ENCODE measurements around the gene SCAMP2. TPM values are rescaled to one million over a fixed set of nuclear protein-coding genes. Genes with fewer than 3 reads are reported as not detected.
A peak's percentile ranks its signal among the peaks of the same experiment; 100 is the strongest.

The SCAMP2 gene
- total and polyA plus RNA-seq, 2 of the 13 experiments (the other 11 are each of a cell fraction or from before 2014, with no cell fraction given), result 34.8 to 121 TPM

DNA sequence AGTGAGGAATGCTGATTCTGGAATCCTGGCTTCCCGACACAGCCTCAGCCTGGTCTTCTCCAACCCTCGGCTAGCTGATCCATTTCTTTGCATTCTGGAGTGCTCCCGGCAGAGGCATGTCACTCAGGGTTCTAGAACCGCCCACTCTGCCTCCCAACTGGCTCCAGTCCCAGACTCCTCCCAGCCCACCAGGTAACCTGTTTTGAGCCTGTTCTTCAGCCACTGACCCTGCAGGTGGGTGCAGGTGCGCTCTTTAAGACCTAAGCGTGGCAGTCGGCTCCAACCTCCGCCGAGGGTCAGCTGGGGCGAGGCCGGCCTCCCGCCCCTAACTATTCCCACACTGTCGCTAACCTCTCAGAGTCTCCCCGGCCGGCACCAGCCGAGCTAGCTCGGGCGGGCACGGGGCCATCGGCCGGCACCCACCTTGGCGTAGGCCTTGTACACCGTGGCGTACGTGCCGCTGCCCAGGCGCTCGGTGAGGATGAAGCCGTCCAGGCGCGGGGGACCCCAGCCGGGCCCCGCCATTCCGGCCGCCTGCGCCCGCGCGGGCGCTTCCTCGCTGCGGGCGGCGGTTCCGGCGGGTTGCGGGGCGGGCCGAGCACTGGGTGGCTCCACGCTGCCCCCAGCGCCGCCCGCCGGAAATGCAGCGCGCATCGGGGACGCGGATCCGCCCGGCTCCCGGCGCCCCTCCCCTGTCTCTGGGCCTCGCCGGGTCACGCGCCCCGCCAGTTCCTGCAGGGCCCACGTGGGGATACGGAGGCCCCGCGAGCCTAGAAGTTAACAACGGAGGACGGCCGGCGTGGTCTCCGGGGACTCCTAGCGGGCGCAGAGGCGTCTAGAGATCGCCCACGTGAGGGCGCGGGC is 30.4 kb downstream of the SCAMP2 start, which contains the start of gene ULK3 (continued):
- TF ChIP-seq ZNF337 (CRISPR knock-in tag; IDR thresholded peaks at IDR 0.05; ENCODE audit: borderline replicate concordance, low read depth) (no peak), ZNF713 (CRISPR knock-in tag; IDR thresholded peaks at IDR 0.05) (no peak), ZNF274 (CRISPR knock-in tag; IDR thresholded peaks at IDR 0.05) (peak; percentile 80), ZNF180 (CRISPR knock-in tag; IDR thresholded peaks at IDR 0.05; ENCODE audit: borderline replicate concordance, low read depth) (no peak), ZNF33B (CRISPR knock-in tag; IDR thresholded peaks at IDR 0.05) (no peak), NFE2L2 (IDR thresholded peaks at IDR 0.05; ENCODE audit: low read length) (no peak), SAP130 (CRISPR knock-in tag; IDR thresholded peaks at IDR 0.05; ENCODE audit: low read depth) (peak; percentile 79), SMAD3 (CRISPR knock-in tag; IDR thresholded peaks at IDR 0.05) (no peak), ZNF20 (CRISPR knock-in tag; IDR thresholded peaks at IDR 0.05) (no peak), MIER2 (CRISPR knock-in tag; IDR thresholded peaks at IDR 0.05) (0 out of 2 replicates have a peak, but pooled peaks have one; percentile 14), KLF16 (CRISPR knock-in tag; IDR thresholded peaks at IDR 0.05) (0 out of 4 replicates have a peak, but pooled peaks of 1 of the 2 experiments have one; percentile 38)
- TF ChIP-seq, protein P1, sequence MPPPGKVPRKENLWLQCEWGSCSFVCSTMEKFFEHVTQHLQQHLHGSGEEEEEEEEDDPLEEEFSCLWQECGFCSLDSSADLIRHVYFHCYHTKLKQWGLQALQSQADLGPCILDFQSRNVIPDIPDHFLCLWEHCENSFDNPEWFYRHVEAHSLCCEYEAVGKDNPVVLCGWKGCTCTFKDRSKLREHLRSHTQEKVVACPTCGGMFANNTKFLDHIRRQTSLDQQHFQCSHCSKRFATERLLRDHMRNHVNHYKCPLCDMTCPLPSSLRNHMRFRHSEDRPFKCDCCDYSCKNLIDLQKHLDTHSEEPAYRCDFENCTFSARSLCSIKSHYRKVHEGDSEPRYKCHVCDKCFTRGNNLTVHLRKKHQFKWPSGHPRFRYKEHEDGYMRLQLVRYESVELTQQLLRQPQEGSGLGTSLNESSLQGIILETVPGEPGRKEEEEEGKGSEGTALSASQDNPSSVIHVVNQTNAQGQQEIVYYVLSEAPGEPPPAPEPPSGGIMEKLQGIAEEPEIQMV (CRISPR knock-in tag; IDR thresholded peaks at IDR 0.05; ENCODE audit: low read depth), result no peak
- TF ChIP-seq, protein P2, sequence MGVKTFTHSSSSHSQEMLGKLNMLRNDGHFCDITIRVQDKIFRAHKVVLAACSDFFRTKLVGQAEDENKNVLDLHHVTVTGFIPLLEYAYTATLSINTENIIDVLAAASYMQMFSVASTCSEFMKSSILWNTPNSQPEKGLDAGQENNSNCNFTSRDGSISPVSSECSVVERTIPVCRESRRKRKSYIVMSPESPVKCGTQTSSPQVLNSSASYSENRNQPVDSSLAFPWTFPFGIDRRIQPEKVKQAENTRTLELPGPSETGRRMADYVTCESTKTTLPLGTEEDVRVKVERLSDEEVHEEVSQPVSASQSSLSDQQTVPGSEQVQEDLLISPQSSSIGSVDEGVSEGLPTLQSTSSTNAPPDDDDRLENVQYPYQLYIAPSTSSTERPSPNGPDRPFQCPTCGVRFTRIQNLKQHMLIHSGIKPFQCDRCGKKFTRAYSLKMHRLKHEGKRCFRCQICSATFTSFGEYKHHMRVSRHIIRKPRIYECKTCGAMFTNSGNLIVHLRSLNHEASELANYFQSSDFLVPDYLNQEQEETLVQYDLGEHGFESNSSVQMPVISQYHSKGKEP (CRISPR knock-in tag; IDR thresholded peaks at IDR 0.05), result no peak
- TF ChIP-seq, protein P3, sequence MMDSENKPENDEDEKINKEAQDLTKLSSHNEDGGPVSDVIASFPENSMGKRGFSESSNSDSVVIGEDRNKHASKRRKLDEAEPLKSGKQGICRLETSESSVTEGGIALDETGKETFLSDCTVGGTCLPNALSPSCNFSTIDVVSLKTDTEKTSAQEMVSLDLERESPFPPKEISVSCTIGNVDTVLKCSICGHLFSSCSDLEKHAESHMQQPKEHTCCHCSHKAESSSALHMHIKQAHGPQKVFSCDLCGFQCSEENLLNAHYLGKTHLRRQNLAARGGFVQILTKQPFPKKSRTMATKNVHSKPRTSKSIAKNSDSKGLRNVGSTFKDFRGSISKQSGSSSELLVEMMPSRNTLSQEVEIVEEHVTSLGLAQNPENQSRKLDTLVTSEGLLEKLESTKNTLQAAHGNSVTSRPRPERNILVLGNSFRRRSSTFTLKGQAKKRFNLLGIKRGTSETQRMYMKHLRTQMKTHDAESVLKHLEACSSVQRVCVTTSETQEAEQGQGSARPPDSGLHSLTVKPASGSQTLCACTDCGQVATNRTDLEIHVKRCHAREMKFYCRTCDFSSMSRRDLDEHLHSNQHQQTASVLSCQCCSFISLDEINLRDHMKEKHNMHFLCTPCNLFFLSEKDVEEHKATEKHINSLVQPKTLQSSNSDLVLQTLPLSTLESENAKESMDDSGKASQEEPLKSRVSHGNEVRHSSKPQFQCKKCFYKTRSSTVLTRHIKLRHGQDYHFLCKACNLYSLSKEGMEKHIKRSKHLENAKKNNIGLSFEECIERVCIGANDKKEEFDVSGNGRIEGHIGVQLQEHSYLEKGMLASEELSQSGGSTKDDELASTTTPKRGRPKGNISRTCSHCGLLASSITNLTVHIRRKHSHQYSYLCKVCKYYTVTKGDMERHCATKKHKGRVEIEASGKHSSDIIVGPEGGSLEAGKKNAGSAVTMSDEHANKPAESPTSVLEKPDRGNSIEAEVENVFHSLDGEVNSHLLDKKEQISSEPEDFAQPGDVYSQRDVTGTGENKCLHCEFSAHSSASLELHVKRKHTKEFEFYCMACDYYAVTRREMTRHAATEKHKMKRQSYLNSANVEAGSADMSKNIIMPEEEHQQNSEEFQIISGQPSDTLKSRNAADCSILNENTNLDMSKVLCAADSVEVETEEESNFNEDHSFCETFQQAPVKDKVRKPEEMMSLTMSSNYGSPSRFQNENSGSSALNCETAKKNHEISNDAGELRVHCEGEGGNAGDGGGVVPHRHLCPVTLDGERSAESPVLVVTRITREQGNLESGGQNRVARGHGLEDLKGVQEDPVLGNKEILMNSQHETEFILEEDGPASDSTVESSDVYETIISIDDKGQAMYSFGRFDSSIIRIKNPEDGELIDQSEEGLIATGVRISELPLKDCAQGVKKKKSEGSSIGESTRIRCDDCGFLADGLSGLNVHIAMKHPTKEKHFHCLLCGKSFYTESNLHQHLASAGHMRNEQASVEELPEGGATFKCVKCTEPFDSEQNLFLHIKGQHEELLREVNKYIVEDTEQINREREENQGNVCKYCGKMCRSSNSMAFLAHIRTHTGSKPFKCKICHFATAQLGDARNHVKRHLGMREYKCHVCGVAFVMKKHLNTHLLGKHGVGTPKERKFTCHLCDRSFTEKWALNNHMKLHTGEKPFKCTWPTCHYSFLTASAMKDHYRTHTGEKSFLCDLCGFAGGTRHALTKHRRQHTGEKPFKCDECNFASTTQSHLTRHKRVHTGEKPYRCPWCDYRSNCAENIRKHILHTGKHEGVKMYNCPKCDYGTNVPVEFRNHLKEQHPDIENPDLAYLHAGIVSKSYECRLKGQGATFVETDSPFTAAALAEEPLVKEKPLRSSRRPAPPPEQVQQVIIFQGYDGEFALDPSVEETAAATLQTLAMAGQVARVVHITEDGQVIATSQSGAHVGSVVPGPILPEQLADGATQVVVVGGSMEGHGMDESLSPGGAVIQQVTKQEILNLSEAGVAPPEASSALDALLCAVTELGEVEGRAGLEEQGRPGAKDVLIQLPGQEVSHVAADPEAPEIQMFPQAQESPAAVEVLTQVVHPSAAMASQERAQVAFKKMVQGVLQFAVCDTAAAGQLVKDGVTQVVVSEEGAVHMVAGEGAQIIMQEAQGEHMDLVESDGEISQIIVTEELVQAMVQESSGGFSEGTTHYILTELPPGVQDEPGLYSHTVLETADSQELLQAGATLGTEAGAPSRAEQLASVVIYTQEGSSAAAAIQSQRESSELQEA (CRISPR knock-in tag; IDR thresholded peaks at IDR 0.05; ENCODE audit: not compliant biosample characterization), result peak; percentile 6
- TF ChIP-seq, protein P4, sequence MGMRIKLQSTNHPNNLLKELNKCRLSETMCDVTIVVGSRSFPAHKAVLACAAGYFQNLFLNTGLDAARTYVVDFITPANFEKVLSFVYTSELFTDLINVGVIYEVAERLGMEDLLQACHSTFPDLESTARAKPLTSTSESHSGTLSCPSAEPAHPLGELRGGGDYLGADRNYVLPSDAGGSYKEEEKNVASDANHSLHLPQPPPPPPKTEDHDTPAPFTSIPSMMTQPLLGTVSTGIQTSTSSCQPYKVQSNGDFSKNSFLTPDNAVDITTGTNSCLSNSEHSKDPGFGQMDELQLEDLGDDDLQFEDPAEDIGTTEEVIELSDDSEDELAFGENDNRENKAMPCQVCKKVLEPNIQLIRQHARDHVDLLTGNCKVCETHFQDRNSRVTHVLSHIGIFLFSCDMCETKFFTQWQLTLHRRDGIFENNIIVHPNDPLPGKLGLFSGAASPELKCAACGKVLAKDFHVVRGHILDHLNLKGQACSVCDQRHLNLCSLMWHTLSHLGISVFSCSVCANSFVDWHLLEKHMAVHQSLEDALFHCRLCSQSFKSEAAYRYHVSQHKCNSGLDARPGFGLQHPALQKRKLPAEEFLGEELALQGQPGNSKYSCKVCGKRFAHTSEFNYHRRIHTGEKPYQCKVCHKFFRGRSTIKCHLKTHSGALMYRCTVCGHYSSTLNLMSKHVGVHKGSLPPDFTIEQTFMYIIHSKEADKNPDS (CRISPR knock-in tag; IDR thresholded peaks at IDR 0.05), result no peak

Measured in HepG2 (cell line).